Measurements from ENCODE around the gene SCARB2.

DNA sequence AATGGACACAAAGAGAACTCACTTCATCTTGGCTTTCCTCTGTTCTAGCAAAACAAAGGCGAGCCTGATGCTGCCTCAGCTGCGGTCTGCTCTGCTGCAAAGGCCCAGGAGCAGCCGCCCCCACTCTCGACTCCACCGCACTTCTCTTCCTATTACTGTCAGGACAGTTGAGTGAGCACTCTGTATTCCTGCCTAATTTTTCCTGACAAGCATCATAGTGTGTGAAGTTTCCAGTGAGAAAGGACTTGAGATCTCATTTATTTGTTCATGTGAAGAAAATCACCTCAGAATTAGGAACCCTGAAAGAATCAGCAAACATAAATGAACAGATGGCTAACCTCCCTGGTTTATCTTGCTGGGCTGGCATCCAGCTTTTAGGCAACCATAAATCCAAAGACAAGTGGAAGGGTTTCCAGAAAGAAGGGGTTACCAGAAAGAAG is 15.6 kb downstream of the SCARB2 start:
- no peak for TF ChIP-seq POLR2AphosphoS5 (IDR thresholded peaks at IDR 0.05; ENCODE audit: low read depth, low read length)
- TF ChIP-seq REST (IDR thresholded peaks at IDR 0.05; ENCODE audit: insufficient read depth in 1 of 2, low read depth in 2 of 2, low read length in 2 of 2): no peak

All from PFSK-1 (cell line).